Activated CD4-positive, alpha-beta T cell treated with anti-CD3 and anti-CD28 coated beads, Interleukin-2, amount 10 ng/mL, durations not matched to agents 24 days and 14 days (primary cell): ENCODE measurements around the gene FREY1. TPM values are rescaled to one million over a fixed set of nuclear protein-coding genes. Genes with fewer than 3 reads are reported as not detected.

ENCODE experiments used
- DNase-seq: peaks from one replicate; pipeline ENCODE4 v3.0.0; 2022
- H3K27ac Mint-ChIP-seq: one replicate; pipeline ENCODE4 v1.8.0; 2022; ENCODE audit warnings: mild to moderate bottlenecking, mixed read lengths
- H3K27me3 Mint-ChIP-seq: one replicate; pipeline ENCODE4 v1.8.0; 2022; ENCODE audit warnings: mixed read lengths
- H3K36me3 Mint-ChIP-seq: one replicate; pipeline ENCODE4 v1.8.0; 2022; ENCODE audit warnings: low read depth, mild to moderate bottlenecking, mixed read lengths
- H3K4me1 Mint-ChIP-seq: one replicate; pipeline ENCODE4 v1.8.0; 2021; ENCODE audit warnings: mixed read lengths
- H3K4me3 Mint-ChIP-seq: one replicate; pipeline ENCODE4 v1.8.0; 2022; ENCODE audit warnings: mild to moderate bottlenecking, moderate library complexity, mixed read lengths
- H3K9me3 Mint-ChIP-seq: one replicate; pipeline ENCODE4 v1.8.0; 2021; ENCODE audit warnings: mixed read lengths
- intact Hi-C: fragments of 100-400 bp; cut with micrococcal nuclease; formaldehyde crosslinking; loops from one replicate; pipeline ENCODE4 v1.15.1; 2023
- total RNA-seq: library from RNA; stranded (reverse); gene quantifications from 2 replicates; pipeline ENCODE4 v1.2.3, GENCODE V29; 2022

Gene FREY1
- total RNA-seq, 1 donor from 2014 or later = 2.0 TPM

GRCh38 chr11:45886816-45887520 is 20.1 kb downstream of the FREY1 start:
- Mint-ChIP-seq H3K36me3 (no peaks in the 10 kb centered on the region), H3K4me1 (peaks cover 6% of the 10 kb centered on the region), H3K27ac (no peak overlapping the region), H3K27me3 (peaks cover 10% of the 10 kb centered on the region), H3K4me3 (peak overlapping the region; percentile 28), H3K9me3 (no peaks in the 10 kb centered on the region)
- intact Hi-C loops = loop anchor here (5.0 kb wide), 1 partner anchor 40 kb away; the partner anchor contains the start of gene CRY2
- no peak for DNase-seq

DNA sequence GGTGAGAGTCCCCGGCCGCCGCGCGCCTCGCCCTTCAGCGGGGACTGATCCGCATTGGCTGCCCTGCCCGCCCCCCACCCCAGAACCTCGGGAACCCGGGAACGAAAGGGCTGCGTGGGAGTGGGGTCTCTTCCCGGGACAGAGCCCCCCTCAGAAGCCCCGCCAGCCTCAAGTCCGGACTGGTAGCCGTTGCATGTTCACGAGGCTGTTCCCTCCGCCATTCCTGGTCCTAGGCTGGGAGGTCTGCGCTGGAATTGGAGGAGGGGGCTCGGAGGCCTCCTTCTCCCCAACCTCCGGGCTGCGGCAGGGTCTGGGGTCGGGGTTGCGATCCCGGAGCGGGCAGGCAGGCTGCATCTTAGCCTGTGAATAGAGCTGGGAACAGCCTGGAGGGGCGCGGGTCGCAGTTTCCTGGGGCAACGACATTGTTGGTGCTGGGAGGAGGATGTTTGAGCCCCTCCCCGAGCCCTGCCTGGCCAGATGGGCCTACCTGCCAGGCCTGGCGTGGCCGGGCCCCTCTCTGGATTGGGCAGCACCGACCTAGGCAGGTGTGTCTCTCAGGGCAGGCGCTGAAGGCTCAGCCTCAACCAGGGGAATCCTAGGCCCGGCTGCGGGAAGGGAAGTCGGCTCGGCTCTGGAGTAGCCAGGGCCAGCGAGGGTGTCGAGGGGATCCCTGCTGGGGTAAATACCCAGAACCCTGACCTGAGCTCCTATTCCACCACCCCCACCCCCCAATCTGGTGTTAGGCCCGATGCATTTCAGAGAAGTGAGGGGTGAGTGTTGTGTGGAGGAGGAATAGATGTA is 20.9 kb downstream of the FREY1 start:
- intact Hi-C loops = loop anchor here (1.0 to 5.0 kb wide), 2 partner anchors 32 to 39 kb away; partner anchors contain the start of gene CRY2
- H3K27ac Mint-ChIP-seq = no peak overlapping the region
- DNase-seq = no peak
- H3K4me3 Mint-ChIP-seq = peak overlapping the region; percentile 28
- H3K36me3 Mint-ChIP-seq = no peaks in the 10 kb centered on the region
- H3K4me1 Mint-ChIP-seq = peaks cover 6% of the 10 kb centered on the region
- H3K9me3 Mint-ChIP-seq = no peaks in the 10 kb centered on the region
- peaks cover 10% of the 10 kb centered on the region for H3K27me3 Mint-ChIP-seq

DNA sequence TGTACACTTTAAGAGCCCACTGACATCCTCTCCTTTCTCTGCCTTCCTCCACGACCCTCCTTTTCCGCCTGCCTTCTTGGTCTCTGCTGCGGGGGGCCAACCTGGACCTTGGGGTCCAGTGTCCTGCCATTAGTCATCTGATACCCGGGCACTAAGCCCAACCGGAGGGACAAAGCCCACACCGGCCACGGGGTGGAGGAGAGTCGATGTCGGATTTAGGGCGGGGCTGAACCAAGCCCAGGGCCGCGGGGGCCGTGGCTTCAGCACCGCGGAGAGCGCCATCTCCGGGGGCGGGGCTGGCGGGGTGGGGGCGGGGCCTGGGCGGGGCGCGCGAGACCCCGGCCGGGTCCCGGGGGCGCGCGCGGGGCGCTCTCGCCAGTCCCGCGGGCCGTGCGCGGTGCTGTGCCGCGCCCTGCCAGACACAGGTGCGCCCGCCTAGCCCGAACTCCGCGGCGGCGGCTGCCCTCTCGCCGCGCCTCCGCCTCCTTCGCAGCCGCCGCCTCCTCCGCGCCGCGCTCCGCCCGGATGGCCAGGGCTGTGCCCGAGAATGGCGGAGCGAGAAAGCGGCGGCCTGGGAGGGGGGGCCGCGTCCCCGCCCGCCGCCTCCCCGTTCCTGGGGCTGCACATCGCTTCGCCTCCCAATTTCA is 21.7 kb downstream of the FREY1 start, which contains the start of gene MAPK8IP1:
Gene MAPK8IP1 (plus strand): TSS at position 378 of the 647 bp plus-strand sequence. CDS start 170 bp downstream, at position 548.
- Mint-ChIP-seq H3K27ac (no peak within 1 kb of the TSS), H3K27me3 (peaks cover 10% of the 10 kb centered on the region), H3K4me3 (peak within 1 kb of the TSS; percentile 79), H3K36me3 (peaks cover 1% of the 10 kb centered on the region), H3K4me1 (peaks cover 6% of the 10 kb centered on the region), H3K9me3 (no peaks in the 10 kb centered on the region)
- intact Hi-C loops = loop anchor here (1.0 to 5.0 kb wide), 2 partner anchors 33 to 38 kb away; partner anchors contain the start of gene CRY2
- DNase-seq = peak; percentile 88

DNA sequence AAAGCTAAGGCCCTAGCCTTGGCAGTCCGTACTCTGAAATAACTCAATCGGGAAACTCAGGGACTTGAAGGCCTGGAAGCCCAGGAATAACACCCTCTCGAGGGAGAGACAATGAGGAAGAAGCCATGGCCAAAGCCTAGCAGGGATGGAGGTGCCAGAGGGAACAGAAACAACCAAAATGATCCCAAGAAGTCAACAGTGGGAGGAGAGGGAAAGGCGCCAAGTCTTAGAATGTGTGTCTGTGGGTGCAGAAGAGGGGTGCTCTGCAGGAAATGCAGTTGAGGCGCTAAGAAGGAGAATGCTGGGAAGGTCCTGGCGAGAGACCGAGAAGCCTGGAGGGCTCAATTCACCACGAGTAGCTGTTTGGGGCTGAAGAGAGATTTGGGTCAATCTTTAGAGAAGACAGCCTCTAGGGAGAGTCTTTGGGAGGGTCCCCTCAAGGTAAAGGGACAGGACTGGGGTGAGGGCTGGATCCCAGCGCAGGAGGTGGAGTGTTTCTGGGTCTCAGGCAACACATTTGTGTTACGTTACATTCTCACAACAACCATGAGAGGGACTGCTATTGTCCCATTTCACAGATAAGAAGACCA is 22.4 kb downstream of the FREY1 start:
- H3K27me3 Mint-ChIP-seq = peaks cover 10% of the 10 kb centered on the region
- DNase-seq = no peak
- H3K9me3 Mint-ChIP-seq = no peaks in the 10 kb centered on the region
- intact Hi-C loops = loop anchor here (1.0 to 5.0 kb wide), 2 partner anchors 34 to 37 kb away; partner anchors contain the start of gene CRY2
- peak overlapping the region; percentile 79 for H3K4me3 Mint-ChIP-seq
- H3K4me1 Mint-ChIP-seq = peaks cover 6% of the 10 kb centered on the region
- H3K27ac Mint-ChIP-seq = no peak overlapping the region
- H3K36me3 Mint-ChIP-seq = peaks cover 1% of the 10 kb centered on the region

DNA sequence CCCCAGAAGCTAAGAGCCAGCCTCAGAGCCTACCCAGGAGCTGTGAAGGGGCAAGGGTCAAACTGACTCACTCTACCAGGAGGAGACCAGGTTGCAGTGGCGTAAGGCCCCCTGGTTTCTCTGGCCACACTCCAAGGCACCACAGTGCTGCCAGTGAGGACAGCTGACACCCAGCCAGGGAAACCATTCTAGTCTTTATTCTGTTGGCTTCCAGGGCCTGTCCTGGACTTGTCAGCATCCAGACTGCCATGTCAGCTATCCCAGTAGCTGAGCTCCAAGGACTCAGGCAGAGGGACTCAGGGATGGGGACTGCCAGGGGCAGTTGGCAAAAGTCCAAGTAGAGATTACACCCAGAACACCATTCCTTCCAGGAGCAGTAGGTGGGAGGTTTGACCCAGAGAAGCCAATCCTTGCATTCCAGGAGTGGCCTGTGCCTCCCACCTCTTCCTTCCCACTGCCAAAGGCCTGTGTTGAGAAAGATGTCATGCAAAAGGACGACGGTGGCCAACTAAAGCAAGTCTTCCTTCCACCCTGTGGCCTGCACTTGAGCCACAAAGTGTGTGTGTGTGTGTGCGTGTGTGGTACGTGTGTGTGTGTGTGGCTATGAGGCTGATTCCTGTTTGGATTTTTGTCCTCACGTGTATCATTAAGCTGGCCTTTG is 25.2 kb downstream of the FREY1 start:
- Mint-ChIP-seq H3K27me3 (peaks cover 4% of the 10 kb centered on the region), H3K4me1 (peaks cover 6% of the 10 kb centered on the region), H3K36me3 (peaks cover 13% of the 10 kb centered on the region), H3K27ac (no peak overlapping the region), H3K4me3 (no peak overlapping the region), H3K9me3 (no peaks in the 10 kb centered on the region)
- no peak for DNase-seq
- intact Hi-C loops = no loop called here

DNA sequence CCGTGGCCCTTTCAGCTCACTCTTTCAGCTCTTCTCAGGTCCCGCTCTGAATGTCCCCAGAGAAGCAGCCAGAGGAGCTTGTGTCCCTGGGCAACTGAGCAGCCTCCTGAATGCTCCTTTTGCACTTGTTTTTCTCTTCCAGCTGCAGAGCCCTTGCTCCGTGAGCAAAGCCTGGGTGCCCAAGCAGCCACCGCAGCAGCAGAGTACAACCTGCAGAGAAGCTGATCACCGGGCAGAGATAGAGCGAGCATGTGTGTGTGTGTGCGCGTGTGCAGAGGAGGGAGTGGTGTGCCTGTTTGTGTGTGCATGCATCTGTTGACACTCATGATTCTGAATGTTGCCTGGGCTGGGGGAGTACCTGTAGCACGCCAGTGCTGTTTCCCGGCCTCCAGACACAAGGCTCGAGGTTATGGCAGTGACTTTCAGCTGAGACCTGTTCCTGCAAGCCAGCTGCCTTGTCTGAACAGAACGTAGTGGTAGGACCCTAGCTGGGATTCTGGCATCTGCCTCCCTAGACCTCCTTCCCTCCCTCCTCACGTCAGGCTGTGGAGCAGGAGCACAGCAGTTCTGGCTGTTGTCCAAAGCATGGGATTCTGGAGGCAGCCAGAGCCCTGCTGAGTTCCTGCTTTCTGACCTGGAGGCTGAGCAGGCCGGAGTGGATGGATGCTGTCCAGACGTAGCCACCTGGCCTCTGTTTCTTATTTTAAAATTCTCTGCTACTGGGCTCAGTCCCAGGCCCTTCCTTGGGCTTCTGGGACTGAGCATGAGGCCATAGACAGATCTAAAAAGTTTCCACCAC is 26.1 kb downstream of the FREY1 start:
- intact Hi-C loops = no loop called here
- no peak overlapping the region for H3K27ac Mint-ChIP-seq
- peaks cover 17% of the 10 kb centered on the region for H3K36me3 Mint-ChIP-seq
- H3K9me3 Mint-ChIP-seq = no peaks in the 10 kb centered on the region
- H3K4me3 Mint-ChIP-seq = no peak overlapping the region
- peaks cover 6% of the 10 kb centered on the region for H3K4me1 Mint-ChIP-seq
- no peak for DNase-seq
- H3K27me3 Mint-ChIP-seq = peaks cover 4% of the 10 kb centered on the region

DNA sequence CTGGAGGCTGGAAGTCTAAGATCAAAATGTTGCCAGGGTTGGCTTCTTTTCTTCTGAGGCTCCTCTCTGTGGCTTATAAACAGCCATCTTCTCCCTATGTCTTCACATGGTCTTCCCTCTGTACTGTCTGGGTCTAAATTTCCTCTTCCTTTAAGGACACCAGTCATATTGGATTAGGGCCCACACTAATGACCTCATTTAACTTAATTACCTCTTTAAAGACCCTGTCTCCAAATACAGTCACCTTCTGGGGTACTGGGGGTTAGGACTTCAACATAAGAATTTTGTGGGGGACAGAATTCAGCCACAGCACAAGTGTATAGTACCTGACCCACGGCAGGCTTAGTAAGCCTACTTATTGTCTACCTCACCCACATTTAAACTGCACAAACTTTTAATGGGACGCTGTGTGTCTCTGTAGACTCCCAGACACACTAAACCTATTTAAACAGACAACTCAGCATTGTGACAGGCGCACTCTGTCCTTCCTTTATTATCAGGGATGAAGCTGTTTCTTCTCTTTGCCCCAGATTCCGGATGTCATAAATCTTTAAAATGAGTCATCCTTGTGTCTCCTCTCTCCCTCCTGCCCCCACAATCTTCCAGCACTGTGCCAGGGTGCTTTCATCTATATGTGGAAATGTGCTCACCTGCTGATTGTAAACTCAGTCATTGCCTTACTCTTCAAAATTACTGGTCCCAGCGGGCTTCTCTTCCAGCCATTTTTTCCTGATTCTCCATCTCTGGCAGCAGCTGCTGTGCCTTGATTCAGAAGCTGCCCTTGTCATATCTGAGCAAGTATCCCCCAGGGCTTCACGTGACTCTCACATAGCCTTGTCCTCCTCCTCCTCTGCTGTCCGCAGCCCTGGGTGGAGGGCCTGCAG is 27.0 kb downstream of the FREY1 start:
- no peaks in the 10 kb centered on the region for H3K9me3 Mint-ChIP-seq
- H3K27ac Mint-ChIP-seq = no peak overlapping the region

DNA sequence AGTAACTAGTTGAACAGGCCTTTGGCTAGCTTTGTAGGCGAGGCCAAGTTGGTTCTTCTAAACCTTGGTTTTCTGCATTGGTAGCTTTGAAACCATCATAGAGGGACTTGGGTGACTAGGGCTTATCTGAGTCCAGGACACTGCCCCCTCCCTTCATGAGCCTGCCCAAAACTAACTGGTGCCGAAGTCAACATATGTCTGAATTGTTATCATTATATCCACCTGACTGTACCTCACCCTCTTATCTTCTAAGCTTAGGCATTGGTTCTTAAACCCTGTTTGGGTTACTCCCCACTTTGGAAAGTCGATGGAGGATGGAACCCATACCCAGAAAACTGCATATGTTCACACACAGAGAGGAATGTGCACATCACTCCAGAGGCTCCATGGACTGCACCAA is 29.2 kb downstream of the FREY1 start:
- Mint-ChIP-seq H3K4me1 (no peaks in the 10 kb centered on the region), H3K4me3 (no peak overlapping the region), H3K9me3 (no peaks in the 10 kb centered on the region), H3K27me3 (no peaks in the 10 kb centered on the region), H3K36me3 (peaks cover 25% of the 10 kb centered on the region), H3K27ac (no peak overlapping the region)
- intact Hi-C loops = no loop called here
- no peak for DNase-seq

More for the DNA sequence above, 27.0 kb downstream of the FREY1 start:
- DNase-seq = no peak
- Mint-ChIP-seq H3K36me3 (peaks cover 20% of the 10 kb centered on the region), H3K27me3 (peaks cover 3% of the 10 kb centered on the region), H3K4me1 (peaks cover 3% of the 10 kb centered on the region), H3K4me3 (no peak overlapping the region)
- intact Hi-C loops = no loop called here

DNA sequence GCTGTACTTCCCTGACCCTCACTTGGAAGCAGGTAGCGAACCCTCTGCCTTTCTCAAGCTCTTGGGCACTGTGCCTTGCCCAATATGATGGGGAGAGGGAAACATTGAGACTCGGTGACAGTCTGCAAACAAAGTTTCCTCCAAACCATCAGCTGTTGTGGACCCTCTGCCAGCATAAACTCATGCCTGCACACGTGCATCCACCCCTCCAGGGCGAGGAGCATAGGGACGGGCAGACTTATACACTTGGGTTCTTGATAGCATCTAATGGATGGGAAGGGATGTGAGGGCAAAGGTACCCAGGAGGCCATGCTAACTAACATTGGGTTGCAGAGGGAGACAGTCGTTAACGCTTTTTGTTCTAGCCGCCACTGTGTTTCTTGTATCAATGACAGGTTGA is 29.9 kb downstream of the FREY1 start:
- DNase-seq = no peak
- Mint-ChIP-seq H3K4me3 (no peak overlapping the region), H3K4me1 (no peaks in the 10 kb centered on the region), H3K36me3 (peaks cover 26% of the 10 kb centered on the region), H3K27ac (no peak overlapping the region), H3K9me3 (no peaks in the 10 kb centered on the region), H3K27me3 (no peaks in the 10 kb centered on the region)
- intact Hi-C loops = no loop called here

- H3K9me3 Mint-ChIP-seq = no peaks in the 10 kb centered on the region
- DNase-seq = no peak
- H3K27me3 Mint-ChIP-seq = no peaks in the 10 kb centered on the region
- intact Hi-C loops = no loop called here
- H3K4me3 Mint-ChIP-seq = no peak overlapping the region
- H3K36me3 Mint-ChIP-seq = peaks cover 28% of the 10 kb centered on the region
- no peaks in the 10 kb centered on the region for H3K4me1 Mint-ChIP-seq
- no peak overlapping the region for H3K27ac Mint-ChIP-seq
These were observed 30.7 kb downstream of the FREY1 start for GRCh38 chr11:45876401-45876800.

DNA sequence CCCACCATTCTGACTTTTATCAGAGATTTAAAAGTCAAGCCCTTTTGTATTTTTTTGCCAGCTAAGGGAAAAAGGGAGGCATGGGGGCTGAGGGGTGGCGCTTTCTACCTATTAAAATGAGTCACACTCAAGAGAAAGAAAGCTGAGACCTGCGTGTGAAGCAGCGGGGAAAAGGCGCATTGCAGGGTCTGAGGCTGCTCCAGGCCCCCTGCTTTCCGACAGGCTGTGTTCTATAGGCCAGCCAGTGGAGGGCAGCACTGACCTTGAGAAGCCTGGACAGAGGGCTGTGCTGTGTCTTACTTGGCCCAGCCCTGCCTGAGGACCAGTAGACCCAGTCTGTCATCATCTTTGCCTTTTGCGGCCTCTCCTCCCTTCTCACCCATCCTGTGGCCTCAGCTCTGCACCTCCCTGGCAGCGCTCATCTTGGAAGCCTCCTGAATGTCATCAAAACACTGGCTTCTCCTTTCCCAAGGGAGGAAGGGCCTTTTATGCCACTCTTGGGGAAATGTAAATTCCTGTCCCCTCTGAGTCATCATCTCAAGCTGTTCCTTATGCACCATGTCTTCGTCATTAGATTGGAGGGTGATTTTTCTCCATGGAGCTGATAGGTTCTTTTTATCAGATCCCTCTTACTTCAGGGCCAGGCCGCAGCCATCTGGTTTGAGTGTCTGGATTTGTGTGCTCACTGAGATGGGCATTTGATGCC is 34.3 kb downstream of the FREY1 start:
- Mint-ChIP-seq H3K27ac (no peak overlapping the region), H3K4me3 (no peak overlapping the region), H3K27me3 (no peaks in the 10 kb centered on the region), H3K4me1 (no peaks in the 10 kb centered on the region), H3K9me3 (no peaks in the 10 kb centered on the region), H3K36me3 (peaks cover 38% of the 10 kb centered on the region)
- DNase-seq = peak; percentile 76
- intact Hi-C loops = no loop called here
